HepG2 (cell line): ENCODE results near the gene PPP2R2C. TPM values are rescaled to one million over a fixed set of nuclear protein-coding genes. Genes with fewer than 3 reads are reported as not detected.

Experiments
- ATAC-seq: fragments of 200-7000 bp; cut with Tn5 transposase; 3 replicates; pipeline ENCODE4 v1.9.1; 2020; ENCODE audit warnings: mild to moderate bottlenecking, moderate library complexity
- BruUV-seq: library from RNA; stranded (reverse); fragments of 400-500 nt; replicated peaks from 2 replicates; lab custom pipeline; 2021; lab: Mats Ljungman, UMichigan
- CTCF ChIA-PET: fragments of 300-600 bp; formaldehyde crosslinking; extraction: SDS; loops from one replicate; lab custom pipeline; 2021; ENCODE audit warnings: low total read pairs, inconsistent platforms, low intra/inter-chr PET ratio; lab: Yijun Ruan, JAX
- POLR2A ChIA-PET: fragments of 350-600 bp; sonication (Branson Sonifier 250); formaldehyde crosslinking; loops from one replicate; lab custom pipeline; 2020; ENCODE audit warnings: antibody characterized with exemption, inconsistent platforms; lab: Yijun Ruan, JAX
- DNase-seq: peaks from one replicate; pipeline ENCODE4 v3.0.0-alpha.2; 2015; ENCODE audit warnings: low spot score
- FAIRE-seq: peaks from 3 replicates; lab custom pipeline; 2011; peaks lifted over from hg19 to GRCh38; lab: Jason Lieb, UNC
- H2AFZ ChIP-seq: one replicate; pipeline ENCODE4 v1.6.1; 2011; ENCODE audit warnings: low read length, inconsistent platforms
- H3K27ac ChIP-seq: fragments of 300-600 bp; 3 replicates; pipeline ENCODE4 v1.8.0; 2011; ENCODE audit warnings: mixed run types, mild to moderate bottlenecking, mixed read lengths, low read length, inconsistent platforms; ENCODE audit not compliant: insufficient read depth; ENCODE audit errors: extremely low read length
- H3K27me3 ChIP-seq, 2 experiments: fragments of 200-600 bp in 1 of 2; 2 replicates in 1 of 2; 3 replicates in 1 of 2; pipeline versions ENCODE4 v1.6.0 to v1.8.0; 2011; ENCODE audit warnings: low read length in 2 of 2, mild to moderate bottlenecking in 2 of 2, moderate library complexity in 2 of 2, inconsistent platforms in 1 of 2; ENCODE audit not compliant: insufficient read depth in 2 of 2, control insufficient read depth in 1 of 2
- H3K36me3 ChIP-seq, 2 experiments: fragments of 200-600 bp in 1 of 2; replicated peaks in 1 of 2; 2 replicates in 1 of 2; 3 replicates in 1 of 2; pipeline versions ENCODE4 v1.5.1 to v1.8.0; 2011; ENCODE audit warnings: low read length in 2 of 2, inconsistent platforms in 1 of 2; ENCODE audit not compliant: insufficient read depth in 2 of 2, control insufficient read depth in 1 of 2
- H3K4me1 ChIP-seq: 2 replicates; pipeline ENCODE4 v1.5.1; 2012; ENCODE audit warnings: low read length, inconsistent platforms; ENCODE audit not compliant: insufficient read depth
- H3K4me2 ChIP-seq: 2 replicates; pipeline ENCODE4 v1.6.0; 2011; ENCODE audit warnings: low read depth, low read length, inconsistent platforms
- H3K4me3 ChIP-seq, 3 experiments: fragments of 200-600 bp in 1 of 3; sonication (generic), shearing (Covaris generic) in 1 of 3; replicated peaks in 1 of 3; 2 replicates each; pipeline ENCODE4 v1.5.1; 2011 to 2016; ENCODE audit warnings: low read length in 3 of 3, inconsistent platforms in 2 of 3, low read depth in 2 of 3, mild to moderate bottlenecking in 2 of 3, control low read depth in 1 of 3, mixed read lengths in 1 of 3; ENCODE audit not compliant: insufficient read depth in 1 of 3
- H3K79me2 ChIP-seq: one replicate; pipeline ENCODE4 v1.6.1; 2011; ENCODE audit warnings: low read length, inconsistent platforms; ENCODE audit not compliant: insufficient read depth
- H3K9ac ChIP-seq: 2 replicates; pipeline ENCODE4 v1.6.0; 2011; ENCODE audit warnings: mild to moderate bottlenecking, low read depth, low read length, inconsistent platforms; ENCODE audit not compliant: insufficient read depth
- H3K9me3 ChIP-seq: 2 replicates; pipeline ENCODE4 v1.5.1; 2012; ENCODE audit warnings: mild to moderate bottlenecking, low read length
- H4K20me1 ChIP-seq: 2 replicates; pipeline ENCODE4 v1.6.0; 2011; ENCODE audit warnings: inconsistent platforms, mild to moderate bottlenecking, low read length, moderate library complexity; ENCODE audit not compliant: insufficient read depth
- MED8 ChIP-seq: sonication (generic); formaldehyde crosslinking; IDR thresholded peaks from 2 replicates; pipeline ENCODE4 v1.8.1; 2023; ENCODE audit warnings: mild to moderate bottlenecking, missing genetic modification reagents; ENCODE audit not compliant: insufficient replicate concordance
- MZF1 ChIP-seq: sonication (generic); formaldehyde crosslinking; IDR thresholded peaks from 2 replicates; pipeline ENCODE4 v1.8.1; 2023; ENCODE audit warnings: mild to moderate bottlenecking, missing genetic modification reagents, borderline replicate concordance
- NCOA2 ChIP-seq: sonication (generic); formaldehyde crosslinking; IDR thresholded peaks from 2 replicates; pipeline ENCODE4 v1.8.0; 2022; ENCODE audit warnings: inconsistent platforms
- NONO ChIP-seq, 2 experiments: fragments of 450-650 bp in 1 of 2; sonication (generic) in 1 of 2; formaldehyde crosslinking in 1 of 2; IDR thresholded peaks in 1 of 2; conservative IDR thresholded peaks in 1 of 2; 2 replicates each; pipeline versions ENCODE4 v1.6.1 to v1.8.0; 2017 to 2022; ENCODE audit warnings: mild to moderate bottlenecking in 1 of 2, missing genetic modification reagents in 1 of 2, moderate library complexity in 1 of 2
- ZNF160 ChIP-seq: sonication (generic); formaldehyde crosslinking; IDR thresholded peaks from 2 replicates; pipeline ENCODE4 v1.8.0; 2022; ENCODE audit warnings: mild to moderate bottlenecking, inconsistent platforms, missing genetic modification reagents
- ZNF441 ChIP-seq: sonication (generic); formaldehyde crosslinking; IDR thresholded peaks from 2 replicates; pipeline ENCODE4 v1.7.0; 2021; ENCODE audit warnings: missing genetic modification reagents, borderline replicate concordance
- ZNF446 ChIP-seq: sonication (generic); formaldehyde crosslinking; IDR thresholded peaks from 2 replicates; pipeline ENCODE4 v1.5.0; 2020; ENCODE audit warnings: mild to moderate bottlenecking, missing genetic modification reagents
- ZSCAN31 ChIP-seq: sonication (generic); formaldehyde crosslinking; IDR thresholded peaks from 2 replicates; pipeline ENCODE4 v1.5.0; 2020; ENCODE audit warnings: low read depth, mild to moderate bottlenecking, missing genetic modification reagents
- WGBS: methylation state at CpG from one replicate; pipeline ENCODE4 v1.1.6; 2017; ENCODE audit warnings: low lambda C conversion rate; 5-methylcytosine and 5-hydroxymethylcytosine counted together
- in situ Hi-C: cut with HindIII; loops from 2 replicates; pipeline ENCODE4 v1.10.0; 2017; ENCODE audit warnings: low pct_unique_long_range_greater_than_20kb; ENCODE audit not compliant: extremely low pct_ligation_motif_present
- intact Hi-C: fragments of 100-400 bp; cut with micrococcal nuclease; formaldehyde crosslinking; loops from one replicate; pipeline ENCODE4 v1.10.0; 2022; ENCODE audit not compliant: unreplicated experiment
- polyA plus RNA-seq, 8 experiments: library from polyadenylated mRNA; depleted of rRNA in 3 of 8; stranded (reverse) in 7 of 8; unstranded in 1 of 8; fragments of >200 nt; fragmentation: Illumina TruSeq in 4 of 8; extraction: Trizol in 4 of 8; gene quantifications; 2 replicates each; pipeline versions ENCODE4 v1.2.1 to v1.2.3, GENCODE V29; 2011 to 2016; ENCODE audit warnings: low read depth in 4 of 8, missing spikeins in 1 of 8, mixed read lengths in 1 of 8; ENCODE audit not compliant: insufficient read depth in 1 of 8
- total RNA-seq, 5 experiments: library from RNA; depleted of rRNA; stranded (reverse); fragments of >200 nt; fragmentation: Illumina TruSeq; extraction: Trizol; gene quantifications; 2 replicates each; pipeline ENCODE4 v1.2.3, GENCODE V29; 2016; ENCODE audit warnings: low read depth in 1 of 5
- TF ChIP-seq, protein P1 (sequence below): sonication (generic); formaldehyde crosslinking; IDR thresholded peaks from 2 replicates; pipeline ENCODE4 v1.8.0; 2022; ENCODE audit warnings: missing genetic modification reagents, mild to moderate bottlenecking, borderline replicate concordance
- TF ChIP-seq, protein P2 (sequence below): sonication (generic); formaldehyde crosslinking; IDR thresholded peaks from 2 replicates; pipeline ENCODE4 v1.4.0; 2020; ENCODE audit warnings: missing genetic modification reagents, borderline replicate concordance
- TF ChIP-seq, protein P3 (sequence below): sonication (generic); formaldehyde crosslinking; IDR thresholded peaks from 2 replicates; pipeline ENCODE4 v1.4.0; 2020; ENCODE audit warnings: mild to moderate bottlenecking, low read depth, missing genetic modification reagents

PPP2R2C gene
- total and polyA plus RNA-seq, 2 of the 13 experiments (the other 11 are each of a cell fraction or from before 2014, with no cell fraction given), result 0.60 to 8.6 TPM

DNA sequence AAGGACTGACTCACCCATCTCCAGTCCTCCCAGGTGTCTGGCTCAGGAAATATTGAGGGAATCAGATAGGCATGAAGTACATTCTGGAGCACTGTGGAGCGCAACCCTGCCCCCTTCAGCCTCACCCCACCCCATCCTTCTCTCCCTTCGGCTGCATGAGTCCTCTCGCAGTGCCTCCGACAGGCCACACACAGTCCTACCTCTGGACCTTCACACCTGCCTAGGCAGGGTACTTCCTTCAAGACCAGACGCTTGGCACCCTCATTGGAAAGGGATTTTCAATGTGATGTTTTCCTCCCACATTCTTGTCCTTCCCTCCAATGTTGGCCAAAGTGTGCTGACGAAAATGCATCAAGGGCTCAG is 26.8 kb upstream of the PPP2R2C start:
- no TSS peak for BruUV-seq
- Histone ChIP-seq H3K9ac (no peak overlapping the region), H3K4me2 (no peak overlapping the region), H3K4me1 (no peaks in the 10 kb centered on the region), H3K4me3 (no peak overlapping the region), H3K79me2 (no peaks in the 10 kb centered on the region), H3K36me3 (no peaks in the 10 kb centered on the region), H3K9me3 (no peaks in the 10 kb centered on the region), H3K27me3 (peaks cover 2 to 29% of the 10 kb centered on the region in 2 experiments; a peak in 4 of 5 replicates), H4K20me1 (no peaks in the 10 kb centered on the region), H2AFZ (no peak overlapping the region), H3K27ac (no peak overlapping the region)
- WGBS, result 4% methylated on average over 6 of the region's 6 CpGs
- intact Hi-C loops (no loop called here), in situ Hi-C loops (no loop called here)
- TF ChIP-seq ZSCAN31 (CRISPR knock-in tag), result no peak
- POLR2A ChIA-PET, result no interaction called here
- no peak for FAIRE-seq
- CTCF ChIA-PET, result no interaction called here
- no peak for DNase-seq
- no peak for ATAC-seq

DNA sequence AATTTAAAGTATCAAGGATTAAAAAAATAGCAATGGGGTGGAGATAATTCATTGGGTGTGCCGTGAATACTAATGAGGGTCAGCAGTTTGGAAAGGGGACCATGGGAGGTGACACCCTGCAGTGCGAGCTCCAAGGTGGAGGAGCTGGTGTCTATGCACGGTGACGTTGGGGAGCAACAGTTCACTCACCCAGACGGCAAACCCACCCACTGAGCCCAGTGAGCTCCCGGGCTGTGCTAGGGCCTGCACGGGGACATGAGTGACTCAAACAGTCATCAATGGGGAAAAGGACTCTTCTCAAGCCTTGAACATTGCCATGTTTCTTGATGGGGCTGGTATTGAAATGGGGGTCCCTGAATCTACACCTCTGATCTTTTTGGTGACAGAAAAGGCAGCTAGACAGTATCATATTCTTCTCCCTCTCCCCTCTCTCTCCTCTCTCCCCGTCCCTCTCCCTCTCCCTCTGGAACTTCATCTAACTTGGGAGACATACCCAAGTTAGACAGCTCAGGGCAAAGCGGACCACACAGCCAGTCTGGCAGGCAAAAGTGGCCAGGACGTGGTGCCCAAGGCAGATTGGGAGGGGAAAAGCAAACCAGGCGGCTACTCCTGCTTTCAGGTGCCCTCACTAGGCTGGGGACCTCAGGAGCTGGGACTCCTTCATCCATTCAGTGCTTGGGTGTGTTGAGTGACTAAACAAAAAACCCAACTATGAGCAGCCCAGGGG is 26.3 kb upstream of the PPP2R2C start:
- intact Hi-C loops, result no loop called here
- CTCF ChIA-PET, result no interaction called here
- TF ChIP-seq, protein P1, sequence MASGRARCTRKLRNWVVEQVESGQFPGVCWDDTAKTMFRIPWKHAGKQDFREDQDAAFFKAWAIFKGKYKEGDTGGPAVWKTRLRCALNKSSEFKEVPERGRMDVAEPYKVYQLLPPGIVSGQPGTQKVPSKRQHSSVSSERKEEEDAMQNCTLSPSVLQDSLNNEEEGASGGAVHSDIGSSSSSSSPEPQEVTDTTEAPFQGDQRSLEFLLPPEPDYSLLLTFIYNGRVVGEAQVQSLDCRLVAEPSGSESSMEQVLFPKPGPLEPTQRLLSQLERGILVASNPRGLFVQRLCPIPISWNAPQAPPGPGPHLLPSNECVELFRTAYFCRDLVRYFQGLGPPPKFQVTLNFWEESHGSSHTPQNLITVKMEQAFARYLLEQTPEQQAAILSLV (CRISPR knock-in tag), result no peak
- TF ChIP-seq ZNF441 (CRISPR knock-in tag), result no peak
- no peak for TF ChIP-seq NCOA2
- no peak for TF ChIP-seq NONO (IDR thresholded peaks at IDR 0.05)
- no peak for TF ChIP-seq NONO (CRISPR knock-in tag; conservative IDR thresholded peaks at IDR 0.05)
- TF ChIP-seq, protein P2, sequence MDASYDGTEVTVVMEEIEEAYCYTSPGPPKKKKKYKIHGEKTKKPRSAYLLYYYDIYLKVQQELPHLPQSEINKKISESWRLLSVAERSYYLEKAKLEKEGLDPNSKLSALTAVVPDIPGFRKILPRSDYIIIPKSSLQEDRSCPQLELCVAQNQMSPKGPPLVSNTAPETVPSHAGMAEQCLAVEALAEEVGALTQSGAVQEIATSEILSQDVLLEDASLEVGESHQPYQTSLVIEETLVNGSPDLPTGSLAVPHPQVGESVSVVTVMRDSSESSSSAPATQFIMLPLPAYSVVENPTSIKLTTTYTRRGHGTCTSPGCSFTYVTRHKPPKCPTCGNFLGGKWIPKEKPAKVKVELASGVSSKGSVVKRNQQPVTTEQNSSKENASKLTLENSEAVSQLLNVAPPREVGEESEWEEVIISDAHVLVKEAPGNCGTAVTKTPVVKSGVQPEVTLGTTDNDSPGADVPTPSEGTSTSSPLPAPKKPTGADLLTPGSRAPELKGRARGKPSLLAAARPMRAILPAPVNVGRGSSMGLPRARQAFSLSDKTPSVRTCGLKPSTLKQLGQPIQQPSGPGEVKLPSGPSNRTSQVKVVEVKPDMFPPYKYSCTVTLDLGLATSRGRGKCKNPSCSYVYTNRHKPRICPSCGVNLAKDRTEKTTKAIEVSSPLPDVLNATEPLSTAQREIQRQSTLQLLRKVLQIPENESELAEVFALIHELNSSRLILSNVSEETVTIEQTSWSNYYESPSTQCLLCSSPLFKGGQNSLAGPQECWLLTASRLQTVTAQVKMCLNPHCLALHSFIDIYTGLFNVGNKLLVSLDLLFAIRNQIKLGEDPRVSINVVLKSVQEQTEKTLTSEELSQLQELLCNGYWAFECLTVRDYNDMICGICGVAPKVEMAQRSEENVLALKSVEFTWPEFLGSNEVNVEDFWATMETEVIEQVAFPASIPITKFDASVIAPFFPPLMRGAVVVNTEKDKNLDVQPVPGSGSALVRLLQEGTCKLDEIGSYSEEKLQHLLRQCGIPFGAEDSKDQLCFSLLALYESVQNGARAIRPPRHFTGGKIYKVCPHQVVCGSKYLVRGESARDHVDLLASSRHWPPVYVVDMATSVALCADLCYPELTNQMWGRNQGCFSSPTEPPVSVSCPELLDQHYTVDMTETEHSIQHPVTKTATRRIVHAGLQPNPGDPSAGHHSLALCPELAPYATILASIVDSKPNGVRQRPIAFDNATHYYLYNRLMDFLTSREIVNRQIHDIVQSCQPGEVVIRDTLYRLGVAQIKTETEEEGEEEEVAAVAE (CRISPR knock-in tag), result no peak
- no peak for TF ChIP-seq ZNF446
- TF ChIP-seq MZF1 (CRISPR knock-in tag), result no peak
- no peak for TF ChIP-seq MED8 (CRISPR knock-in tag)
- TF ChIP-seq, protein P3, sequence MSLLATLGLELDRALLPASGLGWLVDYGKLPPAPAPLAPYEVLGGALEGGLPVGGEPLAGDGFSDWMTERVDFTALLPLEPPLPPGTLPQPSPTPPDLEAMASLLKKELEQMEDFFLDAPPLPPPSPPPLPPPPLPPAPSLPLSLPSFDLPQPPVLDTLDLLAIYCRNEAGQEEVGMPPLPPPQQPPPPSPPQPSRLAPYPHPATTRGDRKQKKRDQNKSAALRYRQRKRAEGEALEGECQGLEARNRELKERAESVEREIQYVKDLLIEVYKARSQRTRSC (CRISPR knock-in tag), result no peak
- no peak for TF ChIP-seq ZNF160

More for the DNA sequence above, 26.3 kb upstream of the PPP2R2C start:
- H3K4me2 ChIP-seq, result no peak overlapping the region
- H3K79me2 ChIP-seq, result no peaks in the 10 kb centered on the region
- no TSS peak for BruUV-seq
- no peak overlapping the region for H2AFZ ChIP-seq
- POLR2A ChIA-PET, result no interaction called here
- no peak for DNase-seq
- no peak overlapping the region for H3K27ac ChIP-seq
- H3K9ac ChIP-seq, result no peak overlapping the region
- in situ Hi-C loops, result no loop called here
- no peaks in the 10 kb centered on the region for H3K4me1 ChIP-seq
- FAIRE-seq, result no peak
- no peaks in the 10 kb centered on the region for H4K20me1 ChIP-seq
- no peaks in the 10 kb centered on the region for H3K9me3 ChIP-seq
- no peaks in the 10 kb centered on the region for H3K36me3 ChIP-seq
- no peak overlapping the region for H3K4me3 ChIP-seq
- no peak for ATAC-seq
- peaks cover 2 to 35% of the 10 kb centered on the region in 2 experiments; a peak in 4 of 5 replicates for H3K27me3 ChIP-seq
- WGBS, result 4% methylated on average over 7 of the region's 11 CpGs
